ENCODE results near the gene TUBB. TPM values are rescaled to one million over a fixed set of nuclear protein-coding genes. Genes with fewer than 3 reads are reported as not detected.

The TUBB gene
- total and polyA plus RNA-seq, 9 of the 15 experiments (the other 6 are each of a cell fraction or from before 2014, with no cell fraction given): 971 to 2,870 (median 1,478) TPM

GRCh38 chr6:30684386-30685156 is 35.6 kb upstream of the TUBB start (continued):
- TF ChIP-seq CREB5 (CRISPR knock-in tag; IDR thresholded peaks at IDR 0.05) (no peak), JUN (IDR thresholded peaks at IDR 0.05; ENCODE audit: borderline replicate concordance, low read depth, low read length) (no peak), JUN (CRISPR knock-in tag; IDR thresholded peaks at IDR 0.05; ENCODE audit: borderline replicate concordance) (no peak), KDM4B (IDR thresholded peaks at IDR 0.05; ENCODE audit: borderline replicate concordance in 2 of 2, low read depth in 1 of 2) (peak in 1 of 2 experiments; percentile 84; a peak in 1 of 4 replicates), E2F1 (CRISPR knock-in tag; IDR thresholded peaks at IDR 0.05) (no peak), ELF2 (CRISPR knock-in tag; IDR thresholded peaks at IDR 0.05) (no peak; the same call in 1 of the 2 replicates), NFRKB (IDR thresholded peaks at IDR 0.05; ENCODE audit: low read depth) (0 out of 2 replicates have a peak, but pooled peaks have one; percentile 42), TSC22D4 (tag; IDR thresholded peaks at IDR 0.05) (no peak), ARID2 (IDR thresholded peaks at IDR 0.05) (0 out of 2 replicates have a peak, but pooled peaks have one; percentile 24), HCFC1 (IDR thresholded peaks at IDR 0.05; ENCODE audit: low read depth, low read length) (0 out of 2 replicates have a peak, but pooled peaks have one; percentile 6), ARNT (IDR thresholded peaks at IDR 0.05) (peak; percentile 39 to 80; a peak in 1 of 4 replicates), NFXL1 (CRISPR knock-in tag; IDR thresholded peaks at IDR 0.05) (no peak), BCLAF1 (IDR thresholded peaks at IDR 0.05; ENCODE audit: borderline replicate concordance in 1 of 2, control insufficient read depth in 1 of 2, low read depth in 2 of 2, low read length in 1 of 2) (no peak), RBBP5 (IDR thresholded peaks at IDR 0.05; ENCODE audit: borderline replicate concordance, insufficient read depth, low read length, poor library complexity, severe bottlenecking) (peak; percentile 20), RB1 (IDR thresholded peaks at IDR 0.05; ENCODE audit: low read depth) (peak; percentile 35; the same call in 1 of the 2 replicates), TCF7L2 (IDR thresholded peaks at IDR 0.05; ENCODE audit: low read depth, low read length) (no peak), E2F6 (IDR thresholded peaks at IDR 0.05; ENCODE audit: borderline replicate concordance in 1 of 2, extremely low read depth in 1 of 2, insufficient read depth in 1 of 2, insufficient read length in 1 of 2, low read depth in 1 of 2, low read length in 1 of 2, poor library complexity in 1 of 2, severe bottlenecking in 1 of 2) (no peak), ZNF282 (CRISPR knock-in tag; IDR thresholded peaks at IDR 0.05) (no peak), POLR2G (IDR thresholded peaks at IDR 0.05; ENCODE audit: low read depth, low read length) (peak; percentile 58), ZNF668 (CRISPR knock-in tag; IDR thresholded peaks at IDR 0.05) (no peak)

Measured in K562 (cell line).